ENCODE measurements around the gene ANTXRL. TPM values are rescaled to one million over a fixed set of nuclear protein-coding genes. Genes with fewer than 3 reads are reported as not detected.

ANTXRL gene
- total and polyA plus RNA-seq, 8 donors, result 0.15 TPM; not detected in 7

DNA sequence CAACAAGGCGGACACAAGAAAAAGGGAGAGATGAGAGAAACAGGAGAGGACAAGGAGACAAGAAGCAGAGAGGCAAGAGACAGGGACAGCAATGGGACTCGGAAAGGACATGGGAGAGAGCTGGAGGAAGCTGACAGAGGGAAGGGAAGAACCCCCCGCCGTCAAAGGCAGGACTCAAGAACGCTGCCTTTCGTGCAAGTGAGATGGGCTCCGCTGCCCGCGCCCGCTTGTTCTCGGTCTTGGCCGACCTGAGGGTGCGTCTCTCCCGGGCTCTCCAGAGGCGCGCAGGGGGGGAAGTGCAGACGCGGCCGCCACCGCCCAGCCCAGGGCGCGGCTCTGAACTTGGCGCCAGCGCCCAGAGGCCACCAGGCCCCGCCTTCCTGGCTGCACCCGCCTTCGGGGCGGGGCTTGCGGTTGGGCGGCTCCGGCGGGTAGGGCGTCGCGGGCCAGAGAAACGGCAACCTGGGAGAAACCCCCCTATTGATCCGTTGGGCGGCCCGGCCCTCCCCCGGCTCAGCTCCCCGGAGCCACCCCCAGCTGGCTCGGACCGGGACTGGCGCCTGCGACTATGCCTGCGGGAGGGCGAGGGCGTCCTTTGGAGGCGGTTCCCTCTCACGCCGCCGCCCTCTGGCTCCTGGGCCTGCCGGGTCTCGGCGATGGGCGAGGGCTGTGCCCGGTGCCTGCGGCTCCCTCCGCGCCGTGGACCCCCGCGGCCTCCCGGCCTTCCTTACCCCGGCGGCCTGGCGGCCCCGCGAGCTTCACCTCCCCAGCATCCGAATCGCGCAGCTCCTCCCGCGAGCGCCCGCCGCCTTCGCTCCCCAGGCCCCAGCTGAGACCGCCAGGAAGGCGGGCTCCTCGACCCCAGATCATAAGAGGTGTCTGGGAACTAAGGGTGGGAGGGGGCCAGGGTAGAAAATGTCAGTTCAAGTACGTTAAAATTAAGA is 2.2 kb upstream of the ANTXRL start:
- intact Hi-C loops (cut with DNase I), result loop anchor here in 1 of 3 donors (10.0 kb wide), 1 partner anchor 1100 kb away; the partner anchor contains the start of gene ZNF488
- ATAC-seq, result peak; percentile 90 to 96 (median 93)
- Histone ChIP-seq H3K36me3 (no peaks in the 10 kb centered on the region), H3K9me3 (no peaks in the 10 kb centered on the region), H3K27ac (peak overlapping the region in 1 of 4 donors; percentile 46), H3K4me3 (peak overlapping the region; percentile 41 to 81 (median 52)), H3K4me1 (no peaks in the 10 kb centered on the region), H3K27me3 (no peaks in the 10 kb centered on the region)
- DNase-seq, result peak; percentile 81 to 94 (median 88)
- TF ChIP-seq, protein P1, sequence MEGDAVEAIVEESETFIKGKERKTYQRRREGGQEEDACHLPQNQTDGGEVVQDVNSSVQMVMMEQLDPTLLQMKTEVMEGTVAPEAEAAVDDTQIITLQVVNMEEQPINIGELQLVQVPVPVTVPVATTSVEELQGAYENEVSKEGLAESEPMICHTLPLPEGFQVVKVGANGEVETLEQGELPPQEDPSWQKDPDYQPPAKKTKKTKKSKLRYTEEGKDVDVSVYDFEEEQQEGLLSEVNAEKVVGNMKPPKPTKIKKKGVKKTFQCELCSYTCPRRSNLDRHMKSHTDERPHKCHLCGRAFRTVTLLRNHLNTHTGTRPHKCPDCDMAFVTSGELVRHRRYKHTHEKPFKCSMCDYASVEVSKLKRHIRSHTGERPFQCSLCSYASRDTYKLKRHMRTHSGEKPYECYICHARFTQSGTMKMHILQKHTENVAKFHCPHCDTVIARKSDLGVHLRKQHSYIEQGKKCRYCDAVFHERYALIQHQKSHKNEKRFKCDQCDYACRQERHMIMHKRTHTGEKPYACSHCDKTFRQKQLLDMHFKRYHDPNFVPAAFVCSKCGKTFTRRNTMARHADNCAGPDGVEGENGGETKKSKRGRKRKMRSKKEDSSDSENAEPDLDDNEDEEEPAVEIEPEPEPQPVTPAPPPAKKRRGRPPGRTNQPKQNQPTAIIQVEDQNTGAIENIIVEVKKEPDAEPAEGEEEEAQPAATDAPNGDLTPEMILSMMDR (IDR thresholded peaks at IDR 0.05), result no peak
- no peak for FAIRE-seq
- WGBS, 2 donors, result 2 to 4% methylated on average over 64 to 82 of the region's 82 CpGs

DNA sequence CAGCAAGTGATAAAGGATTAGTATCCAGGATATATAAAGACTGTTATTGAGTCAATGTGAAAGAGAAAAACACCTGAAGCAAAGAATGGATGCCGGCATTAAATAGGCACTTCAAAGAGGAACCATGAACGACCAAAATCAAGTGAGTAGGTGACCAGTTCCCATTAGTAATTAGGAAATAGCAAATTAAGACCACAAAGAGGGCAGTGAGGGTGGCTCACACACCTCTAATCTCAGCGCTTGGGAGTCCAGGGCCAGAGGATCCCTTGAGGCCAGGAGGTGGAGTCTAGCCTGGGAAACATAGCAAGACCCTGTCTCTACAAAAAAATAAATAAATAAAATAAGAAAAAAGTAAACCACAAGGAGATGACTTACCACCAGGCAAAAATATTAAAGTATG is 1.5 kb upstream of the ANTXRL start:
- FAIRE-seq, result no peak
- intact Hi-C loops (cut with DNase I), result loop anchor here in 1 of 3 donors (10.0 kb wide), 1 partner anchor 1100 kb away; the partner anchor contains the start of gene ZNF488
- no peak for DNase-seq
- no peak for ATAC-seq
- Histone ChIP-seq H3K4me3 (peak overlapping the region in 2 of 4 donors; percentile 55 to 81), H3K27me3 (no peaks in the 10 kb centered on the region), H3K9me3 (no peaks in the 10 kb centered on the region), H3K4me1 (no peaks in the 10 kb centered on the region), H3K27ac (no peak overlapping the region), H3K36me3 (no peaks in the 10 kb centered on the region)
- TF ChIP-seq, protein P1 (IDR thresholded peaks at IDR 0.05), result no peak
- WGBS, 2 donors, result 73 to 78% methylated on average over 3 of the region's 3 CpGs

DNA sequence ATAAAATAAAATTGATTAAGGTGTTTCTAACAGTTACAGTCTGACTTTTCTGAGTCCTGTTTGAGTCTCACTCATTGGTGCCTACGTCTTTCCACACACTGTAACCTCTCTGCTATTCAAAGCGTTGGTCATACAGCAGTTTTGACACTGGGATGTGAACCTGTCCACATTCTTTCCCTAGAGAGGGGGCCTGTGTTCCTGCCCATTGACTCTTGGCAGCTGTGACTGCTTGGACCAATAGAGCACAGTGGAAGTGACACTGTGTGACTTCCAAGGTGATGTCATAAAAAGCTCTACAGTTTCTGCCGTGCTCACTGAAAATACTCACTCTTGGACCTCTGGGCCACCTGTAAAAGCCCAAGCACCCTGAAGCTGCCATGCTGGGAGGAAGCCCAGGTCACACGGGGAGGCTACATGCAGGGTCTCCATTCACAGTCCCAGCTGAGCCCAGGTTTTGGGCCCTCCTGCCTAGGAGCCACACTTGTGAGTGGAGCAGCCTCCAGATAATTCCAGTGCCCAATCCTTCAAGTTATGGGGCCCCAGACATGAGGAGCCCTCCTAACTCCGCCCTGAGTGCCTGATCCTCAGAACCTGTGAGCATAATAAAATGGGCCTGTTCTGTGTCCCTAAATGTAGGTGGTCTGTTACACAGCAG is 704 bp upstream of the ANTXRL start:
- Histone ChIP-seq H3K27me3 (no peaks in the 10 kb centered on the region), H3K4me1 (no peaks in the 10 kb centered on the region), H3K27ac (no peak overlapping the region), H3K9me3 (no peaks in the 10 kb centered on the region), H3K4me3 (no peak overlapping the region), H3K36me3 (no peaks in the 10 kb centered on the region)
- peak in 1 of 6 donors; percentile 9 for DNase-seq
- TF ChIP-seq, protein P1 (IDR thresholded peaks at IDR 0.05), result no peak
- intact Hi-C loops (cut with DNase I), result loop anchor here in 1 of 3 donors (10.0 kb wide), 1 partner anchor 1099 kb away; the partner anchor contains the start of gene ZNF488
- WGBS, 2 donors, result 93 to 96% methylated on average over 5 of the region's 5 CpGs
- FAIRE-seq, result no peak
- ATAC-seq, result no peak

DNA sequence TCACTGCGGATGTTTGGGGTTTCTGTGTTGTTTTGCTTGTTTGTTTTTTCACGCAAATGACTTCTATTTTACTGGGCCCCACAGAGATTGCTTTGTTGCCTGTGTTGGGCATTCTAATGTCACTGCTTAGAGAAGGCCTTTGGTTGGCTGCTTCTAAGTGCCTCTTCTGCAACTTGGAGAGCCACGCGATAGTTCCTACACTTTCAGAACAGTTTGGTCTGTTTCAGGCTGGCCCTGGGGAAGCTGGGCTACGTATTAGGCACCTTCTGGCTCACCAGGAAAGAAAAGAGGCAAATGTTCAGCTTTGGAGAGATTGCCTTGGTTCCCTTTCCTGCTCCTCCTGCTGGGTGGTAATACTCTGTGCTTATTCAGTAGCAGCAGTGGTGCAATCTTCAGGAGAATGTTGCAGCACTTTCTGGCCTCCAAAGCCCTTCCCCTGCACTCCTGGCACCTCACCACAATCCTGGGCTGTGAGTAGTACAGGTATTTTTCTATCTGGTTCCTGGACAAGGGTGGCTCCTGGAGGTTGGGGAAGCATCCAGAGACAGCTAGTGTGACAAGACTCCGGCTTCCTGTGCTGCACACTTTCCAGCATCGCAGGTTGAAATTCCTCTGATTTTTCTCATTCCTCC is 1.2 kb downstream of the ANTXRL start:
- FAIRE-seq (no peak), ATAC-seq (no peak), DNase-seq (peak in 1 of 6 donors; percentile 10)
- Histone ChIP-seq H3K4me3 (no peak overlapping the region), H3K9me3 (no peaks in the 10 kb centered on the region), H3K4me1 (no peaks in the 10 kb centered on the region), H3K27ac (no peak overlapping the region), H3K36me3 (no peaks in the 10 kb centered on the region), H3K27me3 (no peaks in the 10 kb centered on the region)
- intact Hi-C loops (cut with DNase I), result loop anchor here in 1 of 3 donors (10.0 kb wide), 1 partner anchor 1097 kb away; the partner anchor contains the start of gene ZNF488
- TF ChIP-seq, protein P1 (IDR thresholded peaks at IDR 0.05), result no peak
- WGBS, 2 donors, result 86 to 87% methylated on average over 7 of the region's 7 CpGs

Measured in pancreas (tissue), 10 donors.